ENCODE measurements around the gene RFTN1. TPM values are rescaled to one million over a fixed set of nuclear protein-coding genes. Genes with fewer than 3 reads are reported as not detected.

RFTN1 gene
- total RNA-seq, 1 donor from 2014 or later: 26.8 TPM

- no peak for ATAC-seq
- intact Hi-C loops (cut with DNase I): no loop called here
- no peak for DNase-seq (ENCODE audit: missing footprints)
Observed at GRCh38 chr3:16460886-16461285, 52.6 kb downstream of the RFTN1 start.

- intact Hi-C loops (cut with DNase I): no loop called here
- ATAC-seq (no peak), DNase-seq (ENCODE audit: missing footprints) (no peak)
Observed at GRCh38 chr3:16460273-16460672, 53.2 kb downstream of the RFTN1 start.

GRCh38 chr3:16456784-16457415 is 56.6 kb downstream of the RFTN1 start:
- intact Hi-C loops (cut with DNase I): no loop called here
- no peak for ATAC-seq

GRCh38 chr3:16455966-16456365 is 57.5 kb downstream of the RFTN1 start:
- intact Hi-C loops (cut with DNase I): no loop called here
- no peak for DNase-seq (ENCODE audit: missing footprints)
- no peak for ATAC-seq

More at GRCh38 chr3:16456784-16457415, 56.6 kb downstream of the RFTN1 start:
- DNase-seq (ENCODE audit: missing footprints): no peak

GRCh38 chr3:16455001-16455400 is 58.5 kb downstream of the RFTN1 start:
- no peak for DNase-seq (ENCODE audit: missing footprints)
- intact Hi-C loops (cut with DNase I): no loop called here
- peak; percentile 43 for ATAC-seq

GRCh38 chr3:16452261-16452660 is 61.2 kb downstream of the RFTN1 start:
- ATAC-seq (no peak), DNase-seq (ENCODE audit: missing footprints) (no peak)
- intact Hi-C loops (cut with DNase I): no loop called here

- ATAC-seq (peak; percentile 35), DNase-seq (ENCODE audit: missing footprints) (no peak)
- intact Hi-C loops (cut with DNase I): no loop called here
Observed at GRCh38 chr3:16449369-16449768, 64.1 kb downstream of the RFTN1 start.

GRCh38 chr3:16448639-16449070 is 64.8 kb downstream of the RFTN1 start:
- DNase-seq (ENCODE audit: missing footprints) (no peak), ATAC-seq (peak; percentile 79)
- intact Hi-C loops (cut with DNase I): no loop called here

GRCh38 chr3:16447135-16447534 is 66.4 kb downstream of the RFTN1 start:
- intact Hi-C loops (cut with DNase I): no loop called here
- DNase-seq (ENCODE audit: missing footprints) (no peak), ATAC-seq (no peak)

GRCh38 chr3:16444344-16444743 is 69.2 kb downstream of the RFTN1 start:
- DNase-seq (ENCODE audit: missing footprints) (no peak), ATAC-seq (no peak)
- intact Hi-C loops (cut with DNase I): no loop called here

- no peak for DNase-seq (ENCODE audit: missing footprints)
- no peak for ATAC-seq
- intact Hi-C loops (cut with DNase I): no loop called here
Observed at GRCh38 chr3:16442730-16443129, 70.8 kb downstream of the RFTN1 start.

- DNase-seq (ENCODE audit: missing footprints) (no peak), ATAC-seq (no peak)
- intact Hi-C loops (cut with DNase I): no loop called here
Observed at GRCh38 chr3:16441371-16441875, 72.1 kb downstream of the RFTN1 start.

- ATAC-seq: peak; percentile 11
- no peak for DNase-seq (ENCODE audit: missing footprints)
- intact Hi-C loops (cut with DNase I): no loop called here
Observed at GRCh38 chr3:16439848-16440708, 73.4 kb downstream of the RFTN1 start.

- ATAC-seq (peak; percentile 80), DNase-seq (ENCODE audit: missing footprints) (no peak)
- intact Hi-C loops (cut with DNase I): no loop called here
Observed at GRCh38 chr3:16439163-16439847, 74.2 kb downstream of the RFTN1 start.

GRCh38 chr3:16437640-16438039 is 75.9 kb downstream of the RFTN1 start:
- no peak for DNase-seq (ENCODE audit: missing footprints)
- peak; percentile 53 for ATAC-seq
- intact Hi-C loops (cut with DNase I): no loop called here

- ATAC-seq (no peak), DNase-seq (ENCODE audit: missing footprints) (no peak)
- intact Hi-C loops (cut with DNase I): no loop called here
Observed at GRCh38 chr3:16433701-16434151, 79.8 kb downstream of the RFTN1 start.

GRCh38 chr3:16432714-16433113 is 80.8 kb downstream of the RFTN1 start:
- ATAC-seq (no peak), DNase-seq (ENCODE audit: missing footprints) (no peak)
- intact Hi-C loops (cut with DNase I): no loop called here

- ATAC-seq (no peak), DNase-seq (ENCODE audit: missing footprints) (no peak)
- intact Hi-C loops (cut with DNase I): no loop called here
Observed at GRCh38 chr3:16430717-16431630, 82.5 kb downstream of the RFTN1 start.

All from Right ventricle myocardium inferior (tissue), 1 donor.